B cell (primary cell): ENCODE data around the gene EYS. TPM values are rescaled to one million over a fixed set of nuclear protein-coding genes. Genes with fewer than 3 reads are reported as not detected.

Experiments
- ATAC-seq: fragments of 200-7000 bp; cut with Tn5 transposase; one replicate; pipeline ENCODE4 v1.10.0; 2021; ENCODE audit warnings: low read depth, mild to moderate bottlenecking, moderate number of reproducible peaks, moderate library complexity
- CTCF ChIA-PET: fragments of 350-600 bp; sonication (Branson Sonifier 250); formaldehyde crosslinking; loops from one replicate; lab custom pipeline; 2021; ENCODE audit warnings: antibody characterized with exemption, inconsistent platforms; lab: Charles Lee
- POLR2A ChIA-PET: fragments of 350-600 bp; sonication (Branson Sonifier 250); formaldehyde crosslinking; loops from one replicate; lab custom pipeline; 2021; ENCODE audit warnings: antibody characterized with exemption; lab: Charles Lee
- DNase-seq: peaks from one replicate; pipeline ENCODE4 v3.0.0; 2013
- H2AFZ ChIP-seq: 2 replicates; pipeline ENCODE4 v1.6.1; 2012; ENCODE audit warnings: mild to moderate bottlenecking, low read depth, low read length; ENCODE audit not compliant: insufficient read depth, poor library complexity, severe bottlenecking
- H3K27ac ChIP-seq, 2 donors: 1 replicate in 1 of 2; 2 replicates in 1 of 2; pipeline ENCODE4 v1.5.1; 2012 to 2013; ENCODE audit warnings: low read length in 2 of 2, mild to moderate bottlenecking in 2 of 2, moderate library complexity in 1 of 2
- H3K27me3 ChIP-seq, 4 experiments: fragments of 200-600 bp in 1 of 4; sonication (generic) in 1 of 4; replicated peaks in 1 of 4; 1 replicate in 2 of 4; 2 replicates in 2 of 4; pipeline versions ENCODE4 v1.6.1 to v1.7.0; 2013 to 2016; ENCODE audit warnings: low read length in 3 of 4, mild to moderate bottlenecking in 2 of 4, mixed read lengths in 1 of 4, moderate library complexity in 1 of 4; ENCODE audit not compliant: insufficient read depth in 4 of 4, control insufficient read depth in 3 of 4; ENCODE audit errors: control extremely low read depth in 1 of 4
- H3K36me3 ChIP-seq, 2 experiments: replicated peaks in 1 of 2; 1 replicate in 1 of 2; 2 replicates in 1 of 2; pipeline versions ENCODE4 v1.6.1 to v1.7.1; 2013; ENCODE audit warnings: low read length in 1 of 2; ENCODE audit not compliant: insufficient read depth in 2 of 2, control insufficient read depth in 1 of 2; ENCODE audit errors: control extremely low read depth in 1 of 2, extremely low read depth in 1 of 2
- H3K4me1 ChIP-seq, 2 donors: fragments of 200-600 bp in 1 of 2; sonication (generic) in 1 of 2; 1 replicate in 1 of 2; 2 replicates in 1 of 2; pipeline versions ENCODE4 v1.5.1 to v1.6.1; 2013 to 2017; ENCODE audit warnings: low read length in 2 of 2; ENCODE audit not compliant: control insufficient read depth in 2 of 2, insufficient read depth in 2 of 2
- H3K4me2 ChIP-seq: replicated peaks from 2 replicates; pipeline ENCODE3; 2012; ENCODE audit warnings: mild to moderate bottlenecking, low read depth, low read length; ENCODE audit not compliant: poor library complexity, severe bottlenecking
- H3K4me3 ChIP-seq, 5 experiments: fragments of 200-600 bp in 1 of 5; sonication (generic) in 1 of 5; 1 replicate in 3 of 5; 2 replicates in 2 of 5; pipeline versions ENCODE4 v1.5.1 to v1.7.0; 2011 to 2016; ENCODE audit warnings: low read length in 4 of 5, mild to moderate bottlenecking in 4 of 5, low read depth in 2 of 5, control low read depth in 1 of 5, moderate library complexity in 1 of 5; ENCODE audit not compliant: insufficient read depth in 1 of 5; ENCODE audit errors: control extremely low read depth in 1 of 5, extremely low read depth in 1 of 5
- H3K79me2 ChIP-seq: fragments of 200-600 bp; sonication (generic); one replicate; pipeline ENCODE4 v1.6.0; 2016; ENCODE audit warnings: low read length; ENCODE audit not compliant: control insufficient read depth, insufficient read depth
- H3K9ac ChIP-seq: fragments of 200-600 bp; sonication (generic); 2 replicates; pipeline ENCODE4 v1.6.1; 2017; ENCODE audit warnings: mild to moderate bottlenecking, low read length, moderate library complexity
- H3K9me3 ChIP-seq, 3 donors: one replicate each; pipeline versions ENCODE4 v1.6.1 to v1.7.1; 2013; ENCODE audit warnings: low read length in 2 of 3; ENCODE audit not compliant: control insufficient read depth in 2 of 3, insufficient read depth in 1 of 3; ENCODE audit errors: control extremely low read depth in 1 of 3
- H4K20me1 ChIP-seq: 2 replicates; pipeline ENCODE4 v1.6.0; 2012; ENCODE audit warnings: mild to moderate bottlenecking, low read length; ENCODE audit not compliant: insufficient read depth, control insufficient read depth, poor library complexity, severe bottlenecking
- H3K27ac Mint-ChIP-seq: one replicate; pipeline ENCODE4 v1.8.0; 2021; ENCODE audit warnings: mixed read lengths
- H3K27me3 Mint-ChIP-seq: one replicate; pipeline ENCODE4 v1.8.0; 2021; ENCODE audit warnings: mixed read lengths
- H3K4me1 Mint-ChIP-seq: one replicate; pipeline ENCODE4 v1.8.0; 2021; ENCODE audit warnings: mixed read lengths
- H3K4me3 Mint-ChIP-seq: one replicate; pipeline ENCODE4 v1.8.0; 2021; ENCODE audit warnings: mixed read lengths
- H3K9me3 Mint-ChIP-seq: one replicate; pipeline ENCODE4 v1.8.0; 2022; ENCODE audit warnings: mixed read lengths; ENCODE audit not compliant: insufficient read depth
- CTCF ChIP-seq: fragments of 200-600 bp; IDR thresholded peaks from one replicate; pipeline ENCODE4 v1.8.0; 2022; ENCODE audit warnings: antibody characterized with exemption, mild to moderate bottlenecking
- EZH2 ChIP-seq: IDR thresholded peaks from 2 replicates; pipeline ENCODE4 v1.6.1; 2012; ENCODE audit warnings: borderline replicate concordance, low read depth, mild to moderate bottlenecking, moderate library complexity, low read length; ENCODE audit not compliant: insufficient read depth, poor library complexity, severe bottlenecking
- WGBS: methylation state at CpG from one replicate; pipeline ENCODE4 v1.1.5; 2013; ENCODE audit warnings: missing lambda C conversion rate; ENCODE audit not compliant: insufficient coverage; 5-methylcytosine and 5-hydroxymethylcytosine counted together
- intact Hi-C: fragments of 100-400 bp; cut with micrococcal nuclease; formaldehyde crosslinking; loops from one replicate; pipeline ENCODE4 v1.10.0; 2022
- polyA plus RNA-seq: library from polyadenylated mRNA; depleted of rRNA; stranded (reverse); fragments of >200 nt; gene quantifications from 2 replicates; pipeline ENCODE4 v1.2.3, GENCODE V29; 2012
- total RNA-seq, 2 donors: library from RNA; stranded (reverse); fragments of 120-200 nt in 1 of 2; gene quantifications; 1 replicate in 1 of 2; 2 replicates in 1 of 2; pipeline versions ENCODE4 v1.2.3 to v1.2.4, GENCODE V29; 2013 to 2022

The EYS gene
- total and polyA plus RNA-seq, 2 donors (not counting 1 experiment from before 2014, with no cell fraction given): not detected

DNA sequence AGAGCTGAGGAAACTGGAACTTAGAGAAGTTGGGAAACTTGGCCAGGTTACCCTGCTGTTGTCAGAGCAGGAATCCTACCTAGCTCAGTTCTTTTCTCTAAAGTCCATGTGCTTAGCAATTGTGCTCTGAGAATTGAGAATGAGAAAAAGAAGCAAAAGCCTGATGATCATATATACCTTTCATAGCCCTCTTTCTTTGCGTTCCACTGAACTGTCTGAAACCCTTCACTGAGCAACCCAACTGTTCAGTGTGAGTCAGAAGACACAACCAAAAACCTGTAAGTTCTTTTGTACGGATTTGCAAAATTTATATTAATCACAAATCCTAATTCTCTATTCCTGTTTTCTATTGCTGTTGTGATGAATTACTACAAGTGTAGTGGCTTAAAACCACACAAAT lies 1990.9 kb downstream of the EYS start:
- H3K4me3 Mint-ChIP-seq: no peak overlapping the region
- WGBS: 100% methylated on average over 1 of the region's 2 CpGs
- H3K79me2 ChIP-seq: no peaks in the 10 kb centered on the region
- ChIA-PET CTCF (interaction anchor here (1.7 kb wide), 1 partner anchor 118 kb away, joined by 5 read pairs; no protein-coding TSS in a partner anchor), POLR2A (no interaction called here)
- no peaks in the 10 kb centered on the region for H3K9me3 Mint-ChIP-seq
- DNase-seq (no peak), ATAC-seq (no peak)
- H3K4me3 ChIP-seq: no peak overlapping the region
- TF ChIP-seq EZH2 (no peak), CTCF (no peak)
- H3K27me3 ChIP-seq: no peaks in the 10 kb centered on the region
- no peak overlapping the region for H3K27ac Mint-ChIP-seq
- no peaks in the 10 kb centered on the region for H3K27me3 Mint-ChIP-seq
- intact Hi-C loops: no loop called here
- H4K20me1 ChIP-seq: no peaks in the 10 kb centered on the region
- peaks cover 0 to 28% of the 10 kb centered on the region in 2 experiments for H3K36me3 ChIP-seq
- H3K4me2 ChIP-seq: no peak overlapping the region
- no peak overlapping the region for H2AFZ ChIP-seq
- no peaks in the 10 kb centered on the region for H3K4me1 Mint-ChIP-seq
- H3K4me1 ChIP-seq: no peaks in the 10 kb centered on the region
- no peak overlapping the region for H3K27ac ChIP-seq
- no peaks in the 10 kb centered on the region for H3K9me3 ChIP-seq
- no peak overlapping the region for H3K9ac ChIP-seq

GRCh38 chr6:63714091-63714490 lies 1992.9 kb downstream of the EYS start:
- H3K4me2 ChIP-seq: no peak overlapping the region
- no peak overlapping the region for H3K27ac ChIP-seq
- ChIA-PET CTCF (interaction anchor here (0.8 kb wide), 1 partner anchor 114 kb away, joined by 3 read pairs; no protein-coding TSS in a partner anchor), POLR2A (no interaction called here)
- no peak overlapping the region for H3K9ac ChIP-seq
- no peak for DNase-seq
- H3K36me3 ChIP-seq: peaks cover 4 to 47% of the 10 kb centered on the region in 2 experiments
- no peak for TF ChIP-seq CTCF
- TF ChIP-seq EZH2: no peak
- H3K27me3 ChIP-seq: no peaks in the 10 kb centered on the region
- peaks cover 8% of the 10 kb centered on the region for H4K20me1 ChIP-seq
- no peaks in the 10 kb centered on the region for H3K4me1 Mint-ChIP-seq
- H2AFZ ChIP-seq: no peak overlapping the region
- no peaks in the 10 kb centered on the region for H3K9me3 ChIP-seq
- no peak overlapping the region for H3K4me3 ChIP-seq
- no peak for ATAC-seq
- intact Hi-C loops: no loop called here
- no peak overlapping the region for H3K27ac Mint-ChIP-seq
- H3K4me3 Mint-ChIP-seq: no peak overlapping the region
- H3K79me2 ChIP-seq: no peaks in the 10 kb centered on the region
- H3K27me3 Mint-ChIP-seq: no peaks in the 10 kb centered on the region
- H3K4me1 ChIP-seq: no peaks in the 10 kb centered on the region
- H3K9me3 Mint-ChIP-seq: no peaks in the 10 kb centered on the region
